Astrocyte (in vitro differentiated cells and primary cell): Measurements from ENCODE around the gene FAM180A. TPM values are rescaled to one million over a fixed set of nuclear protein-coding genes. Genes with fewer than 3 reads are reported as not detected.

Source experiments
- DNase-seq: peaks from one replicate; pipeline ENCODE4 v3.0.0-alpha.2; 2010; ENCODE audit warnings: low read depth
- FAIRE-seq: peaks from 2 replicates; lab custom pipeline; 2011; peaks lifted over from hg19 to GRCh38; lab: Jason Lieb, UNC
- H2AFZ ChIP-seq: 2 replicates; pipeline ENCODE4 v1.6.0; 2012; ENCODE audit warnings: low read depth, low read length, inconsistent platforms
- H3K27ac ChIP-seq: 2 replicates; pipeline ENCODE4 v1.5.1; 2011; ENCODE audit warnings: low read depth, low read length, inconsistent platforms
- H3K27me3 ChIP-seq: 2 replicates; pipeline ENCODE4 v1.6.0; 2011; ENCODE audit warnings: low read length, inconsistent platforms; ENCODE audit not compliant: insufficient read depth
- H3K36me3 ChIP-seq: 2 replicates; pipeline ENCODE4 v1.5.1; 2011; ENCODE audit warnings: low read length, inconsistent platforms; ENCODE audit not compliant: insufficient read depth
- H3K4me1 ChIP-seq: 2 replicates; pipeline ENCODE4 v1.5.1; 2011; ENCODE audit warnings: low read length, inconsistent platforms; ENCODE audit not compliant: insufficient read depth
- H3K4me2 ChIP-seq: 2 replicates; pipeline ENCODE4 v1.6.0; 2012; ENCODE audit warnings: low read length, inconsistent platforms
- H3K4me3 ChIP-seq: 2 replicates; pipeline ENCODE4 v1.5.1; 2011; ENCODE audit warnings: low read depth, mild to moderate bottlenecking, low read length, inconsistent platforms; ENCODE audit not compliant: insufficient read depth
- H3K79me2 ChIP-seq: 2 replicates; pipeline ENCODE4 v1.6.0; 2012; ENCODE audit warnings: mild to moderate bottlenecking, low read length, inconsistent platforms; ENCODE audit not compliant: insufficient read depth
- H3K9ac ChIP-seq: 2 replicates; pipeline ENCODE4 v1.6.0; 2012; ENCODE audit warnings: mild to moderate bottlenecking, low read length, inconsistent platforms
- H3K9me3 ChIP-seq: 2 replicates; pipeline ENCODE4 v1.5.1; 2012; ENCODE audit warnings: low read depth, mild to moderate bottlenecking, low read length, inconsistent platforms; ENCODE audit not compliant: insufficient read depth
- H4K20me1 ChIP-seq: 2 replicates; pipeline ENCODE4 v1.6.0; 2012; ENCODE audit warnings: low read length, inconsistent platforms; ENCODE audit not compliant: insufficient read depth
- H3K27ac Mint-ChIP-seq: one replicate; pipeline ENCODE4 v1.8.0; 2021; ENCODE audit warnings: mild to moderate bottlenecking, mixed read lengths; ENCODE audit not compliant: unreplicated experiment
- H3K27me3 Mint-ChIP-seq: one replicate; pipeline ENCODE4 v1.8.0; 2021; ENCODE audit warnings: low read depth, mixed read lengths; ENCODE audit not compliant: unreplicated experiment
- H3K36me3 Mint-ChIP-seq: one replicate; pipeline ENCODE4 v1.8.0; 2021; ENCODE audit warnings: low read depth, mixed read lengths; ENCODE audit not compliant: unreplicated experiment
- H3K4me1 Mint-ChIP-seq: one replicate; pipeline ENCODE4 v1.8.0; 2021; ENCODE audit warnings: low read depth, mixed read lengths; ENCODE audit not compliant: unreplicated experiment
- H3K4me3 Mint-ChIP-seq: one replicate; pipeline ENCODE4 v1.8.0; 2021; ENCODE audit warnings: mild to moderate bottlenecking, moderate library complexity, mixed read lengths; ENCODE audit not compliant: unreplicated experiment
- H3K9me3 Mint-ChIP-seq: one replicate; pipeline ENCODE4 v1.8.0; 2021; ENCODE audit warnings: mild to moderate bottlenecking, mixed read lengths; ENCODE audit not compliant: unreplicated experiment
- EZH2 ChIP-seq: IDR thresholded peaks from 2 replicates; pipeline ENCODE4 v1.6.1; 2012; ENCODE audit warnings: mild to moderate bottlenecking, low read length, inconsistent platforms; ENCODE audit not compliant: insufficient read depth
- total RNA-seq: library from RNA; stranded (reverse); gene quantifications from 2 replicates; pipeline ENCODE4 v1.2.1, GENCODE V29; 2021
- TF ChIP-seq, protein P1 (sequence below): IDR thresholded peaks from 2 replicates; pipeline ENCODE4 v1.5.1; 2011; ENCODE audit warnings: low read depth, mild to moderate bottlenecking, inconsistent platforms, low read length, moderate library complexity; ENCODE audit not compliant: insufficient read depth

The FAM180A gene
- total RNA-seq, 1 donor from 2014 or later = not detected

DNA sequence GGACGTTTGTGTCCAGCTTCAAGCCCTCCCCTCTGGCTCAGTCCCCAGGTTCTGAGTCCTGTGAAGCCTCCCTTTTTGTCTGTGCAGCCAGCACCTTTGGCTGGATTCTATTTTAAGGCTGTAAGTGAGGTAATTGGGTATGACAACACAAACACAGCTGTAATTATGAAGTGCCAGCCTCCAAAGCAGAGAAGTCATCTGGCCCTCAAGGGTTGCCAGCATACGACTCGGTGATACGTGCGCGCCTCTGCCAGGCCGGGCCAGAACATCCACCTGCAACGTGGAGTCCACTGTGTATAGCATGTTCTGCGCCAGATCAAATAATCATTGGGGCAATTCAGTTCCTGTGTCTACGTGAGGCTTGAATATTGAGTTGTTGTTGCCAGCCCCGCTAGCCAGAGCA is 6.7 kb upstream of the FAM180A start:
- H3K4me3 ChIP-seq = no peak overlapping the region
- DNase-seq (no peak), FAIRE-seq (no peak)
- peaks cover 9% of the 10 kb centered on the region for H3K9me3 Mint-ChIP-seq
- H3K79me2 ChIP-seq = no peaks in the 10 kb centered on the region
- H3K4me3 Mint-ChIP-seq = no peak overlapping the region
- no peaks in the 10 kb centered on the region for H4K20me1 ChIP-seq
- no peak overlapping the region for H3K9ac ChIP-seq
- H3K4me1 Mint-ChIP-seq = peaks cover 20% of the 10 kb centered on the region
- H3K27ac Mint-ChIP-seq = no peak overlapping the region
- H3K9me3 ChIP-seq = peaks cover 4% of the 10 kb centered on the region
- no peak overlapping the region for H2AFZ ChIP-seq
- H3K27me3 Mint-ChIP-seq = no peaks in the 10 kb centered on the region
- H3K36me3 Mint-ChIP-seq = no peaks in the 10 kb centered on the region
- TF ChIP-seq, protein P1, sequence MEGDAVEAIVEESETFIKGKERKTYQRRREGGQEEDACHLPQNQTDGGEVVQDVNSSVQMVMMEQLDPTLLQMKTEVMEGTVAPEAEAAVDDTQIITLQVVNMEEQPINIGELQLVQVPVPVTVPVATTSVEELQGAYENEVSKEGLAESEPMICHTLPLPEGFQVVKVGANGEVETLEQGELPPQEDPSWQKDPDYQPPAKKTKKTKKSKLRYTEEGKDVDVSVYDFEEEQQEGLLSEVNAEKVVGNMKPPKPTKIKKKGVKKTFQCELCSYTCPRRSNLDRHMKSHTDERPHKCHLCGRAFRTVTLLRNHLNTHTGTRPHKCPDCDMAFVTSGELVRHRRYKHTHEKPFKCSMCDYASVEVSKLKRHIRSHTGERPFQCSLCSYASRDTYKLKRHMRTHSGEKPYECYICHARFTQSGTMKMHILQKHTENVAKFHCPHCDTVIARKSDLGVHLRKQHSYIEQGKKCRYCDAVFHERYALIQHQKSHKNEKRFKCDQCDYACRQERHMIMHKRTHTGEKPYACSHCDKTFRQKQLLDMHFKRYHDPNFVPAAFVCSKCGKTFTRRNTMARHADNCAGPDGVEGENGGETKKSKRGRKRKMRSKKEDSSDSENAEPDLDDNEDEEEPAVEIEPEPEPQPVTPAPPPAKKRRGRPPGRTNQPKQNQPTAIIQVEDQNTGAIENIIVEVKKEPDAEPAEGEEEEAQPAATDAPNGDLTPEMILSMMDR = no peak
- no peak for TF ChIP-seq EZH2
- H3K36me3 ChIP-seq = no peaks in the 10 kb centered on the region
- no peak overlapping the region for H3K4me2 ChIP-seq
- H3K4me1 ChIP-seq = peaks cover 16% of the 10 kb centered on the region
- no peaks in the 10 kb centered on the region for H3K27me3 ChIP-seq
- H3K27ac ChIP-seq = no peak overlapping the region

GRCh38 chr7:135753616-135754413 is 5.2 kb upstream of the FAM180A start:
- no peak for TF ChIP-seq EZH2
- TF ChIP-seq, protein P1 = no peak
- Mint-ChIP-seq H3K27me3 (peaks cover 2% of the 10 kb centered on the region), H3K4me3 (no peak overlapping the region), H3K27ac (peak overlapping the region; percentile 4), H3K4me1 (peaks cover 12% of the 10 kb centered on the region), H3K36me3 (no peaks in the 10 kb centered on the region), H3K9me3 (peaks cover 9% of the 10 kb centered on the region)
- FAIRE-seq (no peak), DNase-seq (no peak)
- no peak overlapping the region for H3K4me3 ChIP-seq
- H2AFZ ChIP-seq = no peak overlapping the region
- H3K4me2 ChIP-seq = no peak overlapping the region
- H4K20me1 ChIP-seq = no peaks in the 10 kb centered on the region
- peaks cover 11% of the 10 kb centered on the region for H3K4me1 ChIP-seq
- no peaks in the 10 kb centered on the region for H3K79me2 ChIP-seq
- no peaks in the 10 kb centered on the region for H3K36me3 ChIP-seq
- peaks cover 4% of the 10 kb centered on the region for H3K9me3 ChIP-seq
- no peak overlapping the region for H3K27ac ChIP-seq
- H3K9ac ChIP-seq = no peak overlapping the region
- H3K27me3 ChIP-seq = no peaks in the 10 kb centered on the region

GRCh38 chr7:135747366-135747765 is 1.2 kb downstream of the FAM180A start:
- FAIRE-seq (no peak), DNase-seq (no peak)
- peaks cover 31% of the 10 kb centered on the region for H3K4me1 ChIP-seq
- H3K4me2 ChIP-seq = no peak overlapping the region
- peaks cover 11% of the 10 kb centered on the region for H3K27me3 Mint-ChIP-seq
- no peak overlapping the region for H3K9ac ChIP-seq
- no peak overlapping the region for H3K4me3 ChIP-seq
- peaks cover 8% of the 10 kb centered on the region for H3K4me1 Mint-ChIP-seq
- H3K79me2 ChIP-seq = no peaks in the 10 kb centered on the region
- TF ChIP-seq EZH2 = no peak
- TF ChIP-seq, protein P1 = no peak
- peaks cover 3% of the 10 kb centered on the region for H3K9me3 Mint-ChIP-seq
- H3K27me3 ChIP-seq = no peaks in the 10 kb centered on the region
- H3K36me3 ChIP-seq = no peaks in the 10 kb centered on the region
- no peaks in the 10 kb centered on the region for H4K20me1 ChIP-seq
- no peak overlapping the region for H3K27ac ChIP-seq
- no peaks in the 10 kb centered on the region for H3K36me3 Mint-ChIP-seq
- H2AFZ ChIP-seq = no peak overlapping the region
- H3K27ac Mint-ChIP-seq = no peak overlapping the region
- no peaks in the 10 kb centered on the region for H3K9me3 ChIP-seq
- no peak overlapping the region for H3K4me3 Mint-ChIP-seq
